ENCODE results near the gene ELFN1. TPM values are rescaled to one million over a fixed set of nuclear protein-coding genes. Genes with fewer than 3 reads are reported as not detected.

Gene ELFN1
- total and polyA plus RNA-seq, 2 donors from 2014 or later = 3.5 to 3.8 TPM

- H3K36me3 ChIP-seq (ENCODE audit: control insufficient read depth in 2 of 3, insufficient read depth in 3 of 3, low read length in 3 of 3) = no peaks in the 10 kb centered on the region
- H3K27me3 ChIP-seq (ENCODE audit: control insufficient read depth, insufficient read depth, low read length) = no peaks in the 10 kb centered on the region
- H3K4me3 ChIP-seq (ENCODE audit: low read length in 3 of 3) = no peak overlapping the region
- H3K9ac ChIP-seq (ENCODE audit: low read length in 3 of 3) = no peak overlapping the region
- H3K9me3 ChIP-seq (ENCODE audit: control insufficient read depth in 2 of 3, insufficient read depth in 1 of 3, low read length in 3 of 3) = no peaks in the 10 kb centered on the region
- H3K4me1 ChIP-seq (ENCODE audit: control insufficient read depth in 2 of 3, insufficient read depth in 2 of 3, low read depth in 1 of 3, low read length in 3 of 3) = no peaks in the 10 kb centered on the region
- no peak for DNase-seq
- H3K27ac ChIP-seq (ENCODE audit: low read depth in 2 of 2, low read length in 2 of 2) = no peak overlapping the region
- FAIRE-seq = no peak
- intact Hi-C loops (cut with DNase I) = no loop called here
- no peak for TF ChIP-seq CTCF (IDR thresholded peaks at IDR 0.05; ENCODE audit: borderline replicate concordance, extremely low read depth, insufficient read depth)
Observed at GRCh38 chr7:1698951-1699350, 28.9 kb downstream of the ELFN1 start.

GRCh38 chr7:1700086-1700485 is 30.0 kb downstream of the ELFN1 start:
- Histone ChIP-seq H3K4me3 (ENCODE audit: low read length in 3 of 3) (no peak overlapping the region), H3K4me1 (ENCODE audit: control insufficient read depth in 2 of 3, insufficient read depth in 2 of 3, low read depth in 1 of 3, low read length in 3 of 3) (no peaks in the 10 kb centered on the region), H3K27me3 (ENCODE audit: control insufficient read depth, insufficient read depth, low read length) (no peaks in the 10 kb centered on the region), H3K9ac (ENCODE audit: low read length in 3 of 3) (no peak overlapping the region), H3K36me3 (ENCODE audit: control insufficient read depth in 2 of 3, insufficient read depth in 3 of 3, low read length in 3 of 3) (no peaks in the 10 kb centered on the region), H3K9me3 (ENCODE audit: control insufficient read depth in 2 of 3, insufficient read depth in 1 of 3, low read length in 3 of 3) (no peaks in the 10 kb centered on the region), H3K27ac (ENCODE audit: low read depth in 2 of 2, low read length in 2 of 2) (no peak overlapping the region)
- DNase-seq = peak in 2 of 5 donors; percentile 6 to 9
- intact Hi-C loops (cut with DNase I) = no loop called here
- FAIRE-seq = no peak
- no peak for TF ChIP-seq CTCF (IDR thresholded peaks at IDR 0.05; ENCODE audit: borderline replicate concordance, extremely low read depth, insufficient read depth)

- Histone ChIP-seq H3K4me1 (ENCODE audit: control insufficient read depth in 2 of 3, insufficient read depth in 2 of 3, low read depth in 1 of 3, low read length in 3 of 3) (no peaks in the 10 kb centered on the region), H3K36me3 (ENCODE audit: control insufficient read depth in 2 of 3, insufficient read depth in 3 of 3, low read length in 3 of 3) (no peaks in the 10 kb centered on the region), H3K9ac (ENCODE audit: low read length in 3 of 3) (no peak overlapping the region), H3K9me3 (ENCODE audit: control insufficient read depth in 2 of 3, insufficient read depth in 1 of 3, low read length in 3 of 3) (no peaks in the 10 kb centered on the region), H3K27ac (ENCODE audit: low read depth in 2 of 2, low read length in 2 of 2) (no peak overlapping the region), H3K27me3 (ENCODE audit: control insufficient read depth, insufficient read depth, low read length) (no peaks in the 10 kb centered on the region), H3K4me3 (ENCODE audit: low read length in 3 of 3) (no peak overlapping the region)
- intact Hi-C loops (cut with DNase I) = no loop called here
- DNase-seq (peak in 1 of 5 donors; percentile 18), FAIRE-seq (no peak)
- no peak for TF ChIP-seq CTCF (IDR thresholded peaks at IDR 0.05; ENCODE audit: borderline replicate concordance, extremely low read depth, insufficient read depth)
Observed at GRCh38 chr7:1700536-1701333, 30.7 kb downstream of the ELFN1 start.

All from kidney (tissue), 14 donors.